Measurements from ENCODE around the gene KCNJ18.
"Not testable (repeated sequence)": the region's sequence is repeated elsewhere in the genome, so short reads cannot be mapped to it uniquely, and the experiment has no call there.

Gene KCNJ18

DNA sequence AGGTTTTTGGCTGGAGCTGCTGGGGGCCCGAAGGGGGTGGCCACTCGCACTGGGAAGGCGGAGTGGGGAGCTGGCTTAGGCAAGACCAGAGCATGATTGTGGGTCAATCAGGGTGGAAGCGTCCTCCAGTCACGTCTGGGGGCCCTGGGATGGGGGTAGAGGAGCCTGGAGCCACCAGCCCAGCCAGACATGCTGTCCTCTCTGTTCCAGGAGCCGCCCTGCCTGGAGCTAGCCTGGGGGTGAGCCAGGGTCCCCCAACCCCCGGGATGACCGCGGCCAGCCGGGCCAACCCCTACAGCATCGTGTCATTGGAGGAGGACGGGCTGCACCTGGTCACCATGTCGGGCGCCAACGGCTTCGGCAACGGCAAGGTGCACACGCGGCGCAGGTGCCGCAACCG lies 10.2 kb downstream of the KCNJ18 start:
- in situ Hi-C loops (cut with HindIII; ENCODE audit: low sequenced_read_pairs); DNase-seq (ENCODE audit: low read depth); H3K4me3 ChIP-seq (ENCODE audit: low read depth, low read length): not testable (repeated sequence)

DNA sequence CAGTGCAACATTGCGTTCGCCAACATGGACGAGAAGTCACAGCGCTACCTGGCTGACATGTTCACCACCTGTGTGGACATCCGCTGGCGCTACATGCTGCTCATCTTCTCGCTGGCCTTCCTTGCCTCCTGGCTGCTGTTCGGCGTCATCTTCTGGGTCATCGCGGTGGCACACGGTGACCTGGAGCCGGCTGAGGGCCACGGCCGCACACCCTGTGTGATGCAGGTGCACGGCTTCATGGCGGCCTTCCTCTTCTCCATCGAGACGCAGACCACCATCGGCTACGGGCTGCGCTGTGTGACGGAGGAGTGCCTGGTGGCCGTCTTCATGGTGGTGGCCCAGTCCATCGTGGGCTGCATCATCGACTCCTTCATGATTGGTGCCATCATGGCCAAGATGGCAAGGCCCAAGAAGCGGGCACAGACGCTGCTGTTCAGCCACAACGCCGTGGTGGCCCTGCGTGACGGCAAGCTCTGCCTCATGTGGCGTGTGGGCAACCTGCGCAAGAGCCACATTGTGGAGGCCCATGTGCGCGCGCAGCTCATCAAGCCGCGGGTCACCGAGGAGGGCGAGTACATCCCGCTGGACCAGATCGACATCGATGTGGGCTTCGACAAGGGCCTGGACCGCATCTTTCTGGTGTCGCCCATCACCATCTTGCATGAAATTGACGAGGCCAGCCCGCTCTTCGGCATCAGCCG lies 10.8 kb downstream of the KCNJ18 start:
- H3K4me3 ChIP-seq (ENCODE audit: low read depth, low read length); in situ Hi-C loops (cut with HindIII; ENCODE audit: low sequenced_read_pairs); DNase-seq (ENCODE audit: low read depth): not testable (repeated sequence)

DNA sequence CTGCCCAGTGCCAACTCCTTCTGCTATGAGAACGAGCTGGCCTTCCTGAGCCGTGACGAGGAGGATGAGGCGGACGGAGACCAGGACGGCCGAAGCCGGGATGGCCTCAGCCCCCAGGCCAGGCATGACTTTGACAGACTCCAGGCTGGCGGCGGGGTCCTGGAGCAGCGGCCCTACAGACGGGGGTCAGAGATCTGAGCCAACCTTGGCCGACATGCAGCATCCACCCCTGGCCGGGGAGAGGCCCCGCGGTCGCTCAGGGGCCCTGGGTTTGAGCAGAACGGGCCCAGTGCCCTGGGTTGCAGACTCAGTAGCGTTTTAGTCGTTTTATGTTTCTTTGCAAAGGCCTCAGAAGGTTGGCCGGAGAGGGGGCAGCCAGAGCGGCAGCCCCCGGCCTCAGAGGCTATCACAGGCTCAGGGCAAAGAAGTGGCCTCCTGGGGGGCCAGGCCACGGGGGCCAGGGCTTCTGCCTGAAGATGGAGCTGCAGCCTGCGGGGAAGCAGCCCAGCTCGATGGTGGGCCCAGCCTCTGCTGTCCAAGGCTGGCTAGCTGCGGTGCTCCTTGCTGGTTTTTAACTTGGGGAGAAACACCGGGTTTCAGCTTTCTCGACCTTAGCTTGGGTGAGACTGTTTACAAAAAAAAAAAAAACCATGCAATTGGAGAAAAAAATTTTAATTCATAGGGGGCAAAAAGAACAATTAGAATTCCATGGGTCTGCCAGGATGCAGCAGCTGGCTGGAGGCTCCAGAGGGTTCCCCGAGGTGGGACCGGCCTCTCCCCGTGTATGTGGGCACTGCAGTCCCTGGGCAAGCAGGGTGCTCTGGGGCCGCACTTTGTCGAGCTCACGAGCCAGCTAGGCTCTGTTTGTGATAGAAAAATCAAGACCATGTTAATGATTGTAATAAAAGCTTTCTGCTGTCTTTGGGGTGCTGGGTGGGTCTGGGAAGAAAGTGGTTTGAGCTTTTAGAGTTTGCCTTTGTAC lies 11.9 kb downstream of the KCNJ18 start:
- H3K4me3 ChIP-seq (ENCODE audit: low read depth, low read length); DNase-seq (ENCODE audit: low read depth); in situ Hi-C loops (cut with HindIII; ENCODE audit: low sequenced_read_pairs): not testable (repeated sequence)

DNA sequence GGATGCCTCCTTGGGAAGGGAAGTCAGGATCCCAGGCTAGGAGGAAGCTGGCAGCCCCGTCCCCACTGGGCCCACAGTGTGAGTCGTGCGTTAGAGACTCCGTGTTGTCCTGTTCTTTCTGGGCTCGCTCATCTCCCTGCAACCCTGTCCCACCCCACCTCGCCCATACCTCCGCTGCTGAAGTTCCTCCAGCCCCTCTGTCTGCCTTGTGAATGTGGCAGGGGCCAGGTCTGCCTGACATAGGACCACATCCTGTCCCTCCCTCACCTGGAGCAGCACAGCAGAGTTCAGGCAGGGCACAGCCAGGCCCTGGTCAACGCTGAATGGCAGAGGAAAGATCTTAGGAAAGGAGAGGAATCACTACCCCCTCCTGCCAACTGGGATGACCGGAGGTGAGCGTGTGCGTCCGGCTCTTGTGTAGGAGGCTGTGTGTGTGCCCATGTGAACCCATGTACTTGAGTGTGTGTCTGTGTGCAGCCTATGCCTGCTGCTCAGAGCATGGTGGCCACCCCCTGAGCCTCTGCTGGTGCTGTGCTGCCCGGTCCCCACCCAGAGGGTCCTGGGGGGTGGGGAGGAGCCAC lies 12.8 kb downstream of the KCNJ18 start:
- in situ Hi-C loops (cut with HindIII; ENCODE audit: low sequenced_read_pairs) = no loop called here
- no peak overlapping the region for H3K4me3 ChIP-seq (ENCODE audit: low read depth, low read length)
- DNase-seq (ENCODE audit: low read depth) = no peak
- TF ChIP-seq, protein P1, sequence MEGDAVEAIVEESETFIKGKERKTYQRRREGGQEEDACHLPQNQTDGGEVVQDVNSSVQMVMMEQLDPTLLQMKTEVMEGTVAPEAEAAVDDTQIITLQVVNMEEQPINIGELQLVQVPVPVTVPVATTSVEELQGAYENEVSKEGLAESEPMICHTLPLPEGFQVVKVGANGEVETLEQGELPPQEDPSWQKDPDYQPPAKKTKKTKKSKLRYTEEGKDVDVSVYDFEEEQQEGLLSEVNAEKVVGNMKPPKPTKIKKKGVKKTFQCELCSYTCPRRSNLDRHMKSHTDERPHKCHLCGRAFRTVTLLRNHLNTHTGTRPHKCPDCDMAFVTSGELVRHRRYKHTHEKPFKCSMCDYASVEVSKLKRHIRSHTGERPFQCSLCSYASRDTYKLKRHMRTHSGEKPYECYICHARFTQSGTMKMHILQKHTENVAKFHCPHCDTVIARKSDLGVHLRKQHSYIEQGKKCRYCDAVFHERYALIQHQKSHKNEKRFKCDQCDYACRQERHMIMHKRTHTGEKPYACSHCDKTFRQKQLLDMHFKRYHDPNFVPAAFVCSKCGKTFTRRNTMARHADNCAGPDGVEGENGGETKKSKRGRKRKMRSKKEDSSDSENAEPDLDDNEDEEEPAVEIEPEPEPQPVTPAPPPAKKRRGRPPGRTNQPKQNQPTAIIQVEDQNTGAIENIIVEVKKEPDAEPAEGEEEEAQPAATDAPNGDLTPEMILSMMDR (IDR thresholded peaks at IDR 0.05; ENCODE audit: low read depth, low read length, missing control alignments) = no peak

DNA sequence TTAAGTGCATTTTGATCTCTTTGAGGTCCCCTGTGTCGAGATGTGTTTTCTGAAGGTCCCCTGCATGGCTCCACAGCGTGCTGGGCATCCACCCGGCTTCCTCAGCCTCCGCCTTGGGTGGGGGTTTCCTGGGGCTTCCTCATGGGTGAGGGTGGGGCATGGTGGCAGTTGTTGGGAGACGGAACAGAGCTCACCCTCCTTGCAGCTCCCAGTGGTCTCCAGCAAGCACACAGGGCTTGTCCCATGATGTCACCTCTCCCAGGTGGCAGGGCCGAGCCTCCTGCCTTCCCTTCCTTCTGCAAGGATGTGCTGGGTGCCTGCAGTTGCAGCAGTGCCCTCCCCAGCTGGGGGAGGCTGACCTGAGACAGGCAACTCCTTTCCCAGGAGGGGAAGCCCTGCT lies 13.4 kb downstream of the KCNJ18 start:
- in situ Hi-C loops (cut with HindIII; ENCODE audit: low sequenced_read_pairs); H3K4me3 ChIP-seq (ENCODE audit: low read depth, low read length); DNase-seq (ENCODE audit: low read depth): not testable (repeated sequence)

DNA sequence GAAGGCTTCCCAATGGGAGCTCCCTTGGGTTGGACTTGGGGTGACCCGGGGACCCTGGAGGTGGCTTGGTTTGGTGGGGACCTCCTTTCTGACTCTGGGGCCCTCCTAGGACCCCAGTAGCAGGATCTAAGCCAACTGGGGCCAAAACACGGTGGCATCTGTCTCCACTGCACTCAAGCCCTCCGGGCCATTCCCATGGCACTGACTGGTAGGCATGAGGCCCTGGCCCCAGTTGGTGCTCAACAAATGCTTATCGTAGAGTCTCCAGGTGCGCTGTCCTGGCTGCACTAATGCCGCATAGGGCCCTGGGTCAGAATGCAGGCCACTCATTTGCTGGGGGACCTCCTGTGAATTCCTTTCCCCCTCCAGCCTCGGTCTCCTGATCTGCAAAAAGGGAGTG lies 14.2 kb downstream of the KCNJ18 start:
- in situ Hi-C loops (cut with HindIII; ENCODE audit: low sequenced_read_pairs); DNase-seq (ENCODE audit: low read depth): not testable (repeated sequence)

DNA sequence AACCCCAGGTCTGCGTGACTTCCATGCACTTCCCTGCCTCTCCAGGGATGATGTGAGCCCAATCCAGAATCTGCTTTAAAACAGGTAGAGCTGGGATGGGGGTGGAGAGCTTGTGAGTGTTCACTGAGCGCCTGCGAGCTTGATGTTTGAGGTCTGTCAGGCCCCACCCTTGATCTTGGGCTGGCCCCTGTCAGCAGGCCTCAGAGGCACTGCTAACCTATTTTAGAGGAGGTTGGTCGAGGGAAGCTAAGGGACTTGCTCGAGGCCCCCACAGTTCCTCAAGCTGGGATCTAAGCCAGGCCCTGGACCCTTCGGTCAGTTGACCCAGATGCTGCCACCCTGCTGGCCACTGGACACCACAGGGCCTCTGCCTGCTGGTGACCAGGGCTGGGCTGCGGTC lies 14.8 kb downstream of the KCNJ18 start:
- in situ Hi-C loops (cut with HindIII; ENCODE audit: low sequenced_read_pairs); H3K4me3 ChIP-seq (ENCODE audit: low read depth, low read length); DNase-seq (ENCODE audit: low read depth): not testable (repeated sequence)

More for the DNA sequence above, 14.2 kb downstream of the KCNJ18 start:
- H3K4me3 ChIP-seq (ENCODE audit: low read depth, low read length) = not testable (repeated sequence)

DNA sequence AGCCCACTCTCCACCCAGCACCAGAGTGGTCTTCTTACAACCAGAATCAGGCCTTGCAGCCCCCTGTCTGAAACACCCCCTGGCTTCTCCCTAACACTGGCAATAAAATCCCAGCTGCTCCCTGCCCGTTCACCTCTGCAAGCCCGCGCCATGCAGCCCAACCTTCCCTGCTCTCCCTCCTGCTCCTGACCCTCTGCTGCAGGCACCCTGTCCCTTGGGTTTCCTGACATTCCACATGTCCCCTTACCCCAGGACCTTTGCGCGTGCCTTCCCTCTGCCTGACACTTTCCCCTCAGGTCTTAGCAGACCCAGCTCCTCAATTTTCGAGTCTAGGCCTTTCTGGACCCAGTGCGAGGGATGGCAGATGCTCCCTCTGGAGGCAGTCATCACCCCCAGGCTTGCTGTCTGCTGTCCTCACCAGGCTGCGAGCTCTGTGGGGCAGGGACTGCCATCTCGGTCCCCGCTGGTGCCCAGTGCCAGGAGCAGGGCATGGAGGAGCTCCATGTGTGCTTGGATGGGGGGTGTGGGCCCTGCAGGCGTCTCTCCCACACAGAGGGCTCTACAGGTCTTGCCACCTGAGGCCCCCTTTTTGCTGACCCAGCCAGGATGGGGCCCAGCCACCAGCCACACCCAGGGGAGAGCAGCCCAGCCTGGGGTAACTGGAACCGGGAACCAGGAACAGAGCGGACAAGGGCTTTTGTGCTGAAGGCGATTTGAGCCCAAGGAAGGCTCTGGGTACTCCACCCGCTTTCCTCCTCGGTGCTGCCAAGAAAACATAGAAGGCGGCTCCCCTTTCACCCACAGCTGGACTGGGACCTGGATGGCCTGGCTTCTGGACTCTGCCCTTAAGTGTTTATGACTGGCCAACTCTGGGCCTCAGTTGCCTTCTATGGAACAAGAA lies 15.6 kb downstream of the KCNJ18 start:
- H3K4me3 ChIP-seq (ENCODE audit: low read depth, low read length); DNase-seq (ENCODE audit: low read depth); in situ Hi-C loops (cut with HindIII; ENCODE audit: low sequenced_read_pairs): not testable (repeated sequence)

DNA sequence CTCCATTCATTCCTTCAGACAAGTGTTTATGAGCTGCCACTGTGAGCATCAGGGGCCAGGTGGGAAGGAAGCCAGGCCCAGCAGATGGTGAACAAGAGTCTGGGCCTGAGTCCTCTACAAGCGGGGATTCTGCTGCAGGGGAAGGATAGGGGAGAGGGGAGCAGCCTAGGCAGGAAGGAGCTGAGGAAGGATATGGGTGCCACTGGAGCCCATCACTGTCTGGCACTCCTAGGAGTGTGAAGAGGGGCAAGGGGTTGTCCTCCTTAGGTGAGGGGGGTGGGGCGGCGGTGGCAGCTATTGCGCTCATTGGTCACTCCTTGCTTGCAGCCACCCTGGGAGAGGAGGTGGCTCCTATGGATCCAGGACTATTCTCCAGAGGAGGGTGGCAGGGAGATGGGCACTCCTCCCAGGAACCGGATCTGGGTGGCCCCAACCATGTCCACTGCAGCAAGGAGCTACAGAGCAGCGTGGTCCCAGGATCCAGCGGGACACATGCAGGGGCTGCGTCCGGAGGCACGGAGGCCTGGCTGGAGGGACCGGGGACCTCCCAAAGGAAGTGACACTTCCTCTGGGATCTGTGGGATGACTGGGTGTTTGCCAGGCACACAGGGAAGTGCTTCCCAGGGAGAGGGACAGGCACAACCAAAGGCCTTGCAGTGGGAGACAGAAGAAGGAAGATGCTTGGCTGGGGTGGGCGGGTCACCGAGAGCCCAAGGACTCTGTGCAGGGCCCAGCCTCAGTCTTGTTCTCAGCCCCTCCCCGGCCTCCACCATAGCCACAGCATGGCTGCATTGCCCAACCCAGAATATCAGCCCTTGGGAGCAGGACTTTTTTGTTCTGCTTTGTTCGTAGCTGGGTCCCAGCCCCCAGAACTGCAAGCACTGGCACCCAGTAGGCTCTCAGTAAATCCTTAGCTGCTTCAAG lies 16.6 kb downstream of the KCNJ18 start:
- in situ Hi-C loops (cut with HindIII; ENCODE audit: low sequenced_read_pairs); H3K4me3 ChIP-seq (ENCODE audit: low read depth, low read length); DNase-seq (ENCODE audit: low read depth): not testable (repeated sequence)

DNA sequence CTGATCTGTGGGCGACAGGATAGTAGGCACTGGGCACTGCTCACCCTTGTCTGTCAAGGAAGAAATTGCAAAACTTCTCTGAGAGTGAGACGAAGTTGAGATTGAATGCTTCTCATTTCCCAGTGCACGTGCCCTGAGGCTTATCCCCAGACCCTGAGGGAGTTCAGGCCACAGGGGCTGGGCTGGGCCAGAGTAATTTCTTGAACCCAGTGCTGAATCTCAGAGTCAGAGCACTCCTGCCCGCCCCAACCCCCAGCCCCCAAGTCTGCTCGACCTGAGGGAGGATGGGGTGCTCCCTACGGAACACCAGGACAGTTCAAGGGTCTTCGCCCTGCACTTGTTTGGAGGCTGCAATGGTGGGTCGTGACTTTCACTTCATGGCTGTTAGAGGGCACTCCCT lies 17.7 kb downstream of the KCNJ18 start:
- in situ Hi-C loops (cut with HindIII; ENCODE audit: low sequenced_read_pairs); H3K4me3 ChIP-seq (ENCODE audit: low read depth, low read length); DNase-seq (ENCODE audit: low read depth): not testable (repeated sequence)

DNA sequence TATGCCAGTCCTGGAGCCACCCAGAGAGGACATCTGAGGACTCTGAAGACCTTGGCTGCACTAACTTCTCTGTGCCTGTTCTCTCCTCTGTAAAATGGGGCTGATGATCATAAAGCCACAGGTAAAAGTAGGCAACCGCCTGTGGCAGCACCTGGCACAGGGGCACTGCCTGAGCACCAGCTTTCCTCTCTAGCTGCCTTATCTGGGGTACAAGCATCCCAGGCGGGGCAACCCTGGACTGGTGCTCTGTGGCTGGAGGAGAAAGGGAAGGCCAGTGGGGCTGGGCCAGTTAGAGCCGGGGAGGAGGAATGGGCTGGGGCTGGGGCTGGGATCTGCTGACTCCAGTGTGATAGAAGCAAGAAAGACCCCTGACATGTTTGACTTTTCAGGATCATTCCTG lies 18.2 kb downstream of the KCNJ18 start:
- in situ Hi-C loops (cut with HindIII; ENCODE audit: low sequenced_read_pairs); DNase-seq (ENCODE audit: low read depth); H3K4me3 ChIP-seq (ENCODE audit: low read depth, low read length): not testable (repeated sequence)
